Measurements from ENCODE around the gene LHX5. TPM values are rescaled to one million over a fixed set of nuclear protein-coding genes. Genes with fewer than 3 reads are reported as not detected.

Gene LHX5
- total RNA-seq, 4 donors from 2014 or later = not detected

GRCh38 chr12:113443030-113443539 lies 28.6 kb downstream of the LHX5 start:
- intact Hi-C loops (cut with DNase I; ENCODE audit: low total_unique reads) = no loop called here
- 80 to 82% methylated on average over 6 of the region's 6 CpGs for WGBS, 2 donors
- TF ChIP-seq CTCF (IDR thresholded peaks at IDR 0.05) (no peak), POLR2A (IDR thresholded peaks at IDR 0.05) (no peak)
- DNase-seq (ENCODE audit: low spot score in 2 of 2) = no peak
- H3K4me3 ChIP-seq (ENCODE audit: low read depth, poor library complexity, severe bottlenecking) = no peak overlapping the region

- intact Hi-C loops (cut with DNase I; ENCODE audit: low total_unique reads) = no loop called here
- no peak for TF ChIP-seq CTCF (IDR thresholded peaks at IDR 0.05)
- TF ChIP-seq POLR2A (IDR thresholded peaks at IDR 0.05) = no peak
- no peak for DNase-seq (ENCODE audit: low spot score in 2 of 2)
- no peak overlapping the region for H3K4me3 ChIP-seq (ENCODE audit: low read depth, poor library complexity, severe bottlenecking)
- WGBS, 2 donors = 52 to 53% methylated on average over 14 of the region's 14 CpGs
Measured at GRCh38 chr12:113440947-113441782, 30.5 kb downstream of the LHX5 start.

GRCh38 chr12:113440336-113440735 lies 31.3 kb downstream of the LHX5 start:
- TF ChIP-seq POLR2A (IDR thresholded peaks at IDR 0.05) = no peak
- no peak for TF ChIP-seq CTCF (IDR thresholded peaks at IDR 0.05)
- DNase-seq (ENCODE audit: low spot score in 2 of 2) = no peak
- 73 to 78% methylated on average over 7 of the region's 7 CpGs for WGBS, 2 donors
- intact Hi-C loops (cut with DNase I; ENCODE audit: low total_unique reads) = no loop called here
- no peak overlapping the region for H3K4me3 ChIP-seq (ENCODE audit: low read depth, poor library complexity, severe bottlenecking)

- TF ChIP-seq POLR2A (IDR thresholded peaks at IDR 0.05) (no peak), CTCF (IDR thresholded peaks at IDR 0.05) (no peak)
- no peak for DNase-seq (ENCODE audit: low spot score in 2 of 2)
- intact Hi-C loops (cut with DNase I; ENCODE audit: low total_unique reads) = no loop called here
- 20 to 28% methylated on average over 7 to 8 of the region's 8 CpGs for whole genome bisulfite sequencing, 2 donors
- no peak overlapping the region for H3K4me3 ChIP-seq (ENCODE audit: low read depth, poor library complexity, severe bottlenecking)
Measured at GRCh38 chr12:113439606-113440030, 32.1 kb downstream of the LHX5 start.

- no peak for DNase-seq (ENCODE audit: low spot score in 2 of 2)
- 33 to 36% methylated on average over 4 of the region's 4 CpGs for WGBS, 2 donors
- intact Hi-C loops (cut with DNase I; ENCODE audit: low total_unique reads) = no loop called here
- H3K4me3 ChIP-seq (ENCODE audit: low read depth, poor library complexity, severe bottlenecking) = no peak overlapping the region
- TF ChIP-seq POLR2A (IDR thresholded peaks at IDR 0.05) = no peak
- TF ChIP-seq CTCF (IDR thresholded peaks at IDR 0.05) = no peak
Measured at GRCh38 chr12:113439301-113439597, 32.4 kb downstream of the LHX5 start.
